ENCODE measurements around the gene COIL. TPM values are rescaled to one million over a fixed set of nuclear protein-coding genes. Genes with fewer than 3 reads are reported as not detected.

The COIL gene
- total RNA-seq, 4 donors from 2014 or later: 8.2 to 15.2 (median 10.0) TPM

GRCh38 chr17:56937687-56938086, 23.2 kb downstream of the COIL start:
- TF ChIP-seq CTCF (IDR thresholded peaks at IDR 0.05; ENCODE audit: low read depth): no peak

GRCh38 chr17:56936697-56937322, 24.0 kb downstream of the COIL start:
- TF ChIP-seq CTCF (IDR thresholded peaks at IDR 0.05; ENCODE audit: low read depth): no peak

- no peak for TF ChIP-seq CTCF (IDR thresholded peaks at IDR 0.05; ENCODE audit: low read depth)
Observed at GRCh38 chr17:56935461-56935860, 25.4 kb downstream of the COIL start.

GRCh38 chr17:56934280-56934679, 26.6 kb downstream of the COIL start:
- no peak for TF ChIP-seq CTCF (IDR thresholded peaks at IDR 0.05; ENCODE audit: low read depth)

- no peak for TF ChIP-seq CTCF (IDR thresholded peaks at IDR 0.05; ENCODE audit: low read depth)
Observed at GRCh38 chr17:56933868-56934267, 27.0 kb downstream of the COIL start.

- TF ChIP-seq CTCF (IDR thresholded peaks at IDR 0.05; ENCODE audit: low read depth): no peak
Observed at GRCh38 chr17:56933151-56933745, 27.6 kb downstream of the COIL start.

GRCh38 chr17:56930739-56931337, 30.0 kb downstream of the COIL start:
- TF ChIP-seq CTCF (IDR thresholded peaks at IDR 0.05; ENCODE audit: low read depth): no peak

Data from subcutaneous adipose tissue (tissue), 4 donors.